Tibial artery (tissue), 4 donors: ENCODE data around the gene OR8D4.

Experiments used
- DNase-seq, 2 donors: peaks; one replicate each; pipeline ENCODE4 v3.0.0-alpha.2; 2019
- H3K27ac ChIP-seq, 2 donors: fragments of 200-600 bp; sonication (generic) in 1 of 2; 1 replicate in 1 of 2; 2 replicates in 1 of 2; pipeline ENCODE4 v1.5.1; 2018 to 2019; ENCODE audit warnings: mild to moderate bottlenecking in 1 of 2
- H3K27me3 ChIP-seq, 2 donors: fragments of 200-600 bp; sonication (generic) in 1 of 2; one replicate each; pipeline versions ENCODE4 v1.5.1 to v1.6.0; 2016 to 2019
- H3K36me3 ChIP-seq, 3 donors: fragments of 200-600 bp; sonication (generic) in 2 of 3; one replicate each; pipeline ENCODE4 v1.5.1; 2016 to 2019; ENCODE audit warnings: mild to moderate bottlenecking in 2 of 3
- H3K4me1 ChIP-seq, 4 donors: fragments of 200-600 bp; sonication (generic) in 2 of 4; 1 replicate in 3 of 4; 2 replicates in 1 of 4; pipeline ENCODE4 v1.5.1; 2016 to 2019
- H3K4me3 ChIP-seq, 2 donors: fragments of 200-600 bp; sonication (generic) in 1 of 2; 1 replicate in 1 of 2; 2 replicates in 1 of 2; pipeline ENCODE4 v1.5.1; 2018 to 2019; ENCODE audit warnings: mild to moderate bottlenecking in 2 of 2
- H3K9me3 ChIP-seq, 3 donors: fragments of 200-600 bp; sonication (generic) in 1 of 3; one replicate each; pipeline ENCODE4 v1.5.1; 2016 to 2019
- intact Hi-C: fragments of 100-400 bp; cut with DNase I; formaldehyde crosslinking; loops from one replicate; pipeline ENCODE4 v1.15.0; 2023; ENCODE audit warnings: low total_unique reads
- TF ChIP-seq, protein P1 (sequence below), 2 experiments: fragments of 200-600 bp in 1 of 2; fragments of 450-650 bp in 1 of 2; IDR thresholded peaks; one replicate each; pipeline ENCODE4 v1.5.1; 2017 to 2019; ENCODE audit warnings: antibody characterized with exemption in 2 of 2, mild to moderate bottlenecking in 1 of 2, moderate library complexity in 1 of 2

Gene OR8D4

DNA sequence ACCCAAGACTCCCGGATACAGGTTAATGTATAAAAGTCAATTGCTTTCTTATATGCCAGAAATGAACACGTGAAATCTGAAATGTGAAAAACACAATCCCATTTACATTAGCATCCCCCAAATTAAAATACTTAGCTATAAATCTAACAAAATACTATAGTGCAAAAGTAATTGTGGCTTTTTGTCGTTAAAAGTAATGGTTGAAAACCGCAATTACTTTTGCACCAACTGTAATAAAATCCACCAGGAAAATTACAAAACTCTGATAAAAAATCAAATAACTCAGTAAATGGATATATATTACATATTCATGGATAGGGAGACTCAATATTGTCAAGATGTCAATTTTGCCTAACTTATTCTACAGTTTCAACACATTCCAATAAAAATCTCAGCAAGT, 21.1 kb upstream of the OR8D4 start:
- H3K36me3 ChIP-seq = no peaks in the 10 kb centered on the region
- no peak for DNase-seq
- intact Hi-C loops = no loop called here
- no peaks in the 10 kb centered on the region for H3K27me3 ChIP-seq
- no peaks in the 10 kb centered on the region for H3K9me3 ChIP-seq
- H3K4me3 ChIP-seq = no peak overlapping the region
- H3K27ac ChIP-seq = no peak overlapping the region
- H3K4me1 ChIP-seq = no peaks in the 10 kb centered on the region
- TF ChIP-seq, protein P1, sequence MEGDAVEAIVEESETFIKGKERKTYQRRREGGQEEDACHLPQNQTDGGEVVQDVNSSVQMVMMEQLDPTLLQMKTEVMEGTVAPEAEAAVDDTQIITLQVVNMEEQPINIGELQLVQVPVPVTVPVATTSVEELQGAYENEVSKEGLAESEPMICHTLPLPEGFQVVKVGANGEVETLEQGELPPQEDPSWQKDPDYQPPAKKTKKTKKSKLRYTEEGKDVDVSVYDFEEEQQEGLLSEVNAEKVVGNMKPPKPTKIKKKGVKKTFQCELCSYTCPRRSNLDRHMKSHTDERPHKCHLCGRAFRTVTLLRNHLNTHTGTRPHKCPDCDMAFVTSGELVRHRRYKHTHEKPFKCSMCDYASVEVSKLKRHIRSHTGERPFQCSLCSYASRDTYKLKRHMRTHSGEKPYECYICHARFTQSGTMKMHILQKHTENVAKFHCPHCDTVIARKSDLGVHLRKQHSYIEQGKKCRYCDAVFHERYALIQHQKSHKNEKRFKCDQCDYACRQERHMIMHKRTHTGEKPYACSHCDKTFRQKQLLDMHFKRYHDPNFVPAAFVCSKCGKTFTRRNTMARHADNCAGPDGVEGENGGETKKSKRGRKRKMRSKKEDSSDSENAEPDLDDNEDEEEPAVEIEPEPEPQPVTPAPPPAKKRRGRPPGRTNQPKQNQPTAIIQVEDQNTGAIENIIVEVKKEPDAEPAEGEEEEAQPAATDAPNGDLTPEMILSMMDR (IDR thresholded peaks at IDR 0.05) = no peak

DNA sequence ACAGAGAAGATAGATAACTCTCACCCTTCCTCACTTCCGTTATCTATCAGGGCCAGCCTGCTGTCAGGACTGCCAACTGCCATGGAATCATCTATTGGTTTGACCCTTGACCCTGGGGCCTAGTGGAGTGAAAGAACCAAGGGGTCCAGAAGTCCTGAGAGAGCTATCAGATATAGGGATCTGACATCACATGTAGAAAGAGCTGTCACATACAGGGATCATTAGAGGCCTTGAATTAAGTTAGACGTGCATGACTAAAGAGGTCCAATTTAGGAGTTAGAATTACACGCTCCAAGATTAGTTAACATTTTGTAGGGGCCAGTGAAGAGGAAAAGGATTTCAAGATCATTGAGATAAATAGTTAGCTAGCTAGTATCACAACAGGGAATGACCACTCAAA, 16.4 kb upstream of the OR8D4 start, which contains the start of gene TMEM225:
Gene TMEM225 (minus strand): TSS at position 101 of the 400 bp plus-strand sequence. CDS start 245 bp downstream, outside the sequence.
- H3K9me3 ChIP-seq = no peaks in the 10 kb centered on the region
- TF ChIP-seq, protein P1 (IDR thresholded peaks at IDR 0.05) = no peak
- no peak within 1 kb of the TSS for H3K4me3 ChIP-seq
- intact Hi-C loops = no loop called here
- no peaks in the 10 kb centered on the region for H3K36me3 ChIP-seq
- DNase-seq = no peak
- H3K27ac ChIP-seq = no peak within 1 kb of the TSS
- no peaks in the 10 kb centered on the region for H3K4me1 ChIP-seq
- no peaks in the 10 kb centered on the region for H3K27me3 ChIP-seq

DNA sequence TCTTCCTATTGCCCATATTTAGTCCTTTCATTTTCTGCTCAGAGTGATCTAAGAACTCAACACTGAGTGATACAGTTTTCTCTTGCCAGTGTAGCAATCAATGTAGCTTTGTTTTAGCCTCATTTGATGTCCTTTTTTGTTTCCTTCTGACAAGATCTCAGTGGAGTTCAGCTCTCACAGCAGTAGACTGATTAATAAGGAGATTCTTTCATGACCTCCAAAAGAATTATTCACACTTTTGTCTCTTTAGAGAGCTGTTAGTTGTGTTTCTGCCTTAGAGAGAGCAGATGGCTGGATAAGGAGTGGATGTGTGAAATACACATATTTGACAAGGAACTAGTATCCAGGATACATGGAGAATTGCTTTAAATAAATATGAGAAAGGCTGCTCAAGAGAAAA, 9.9 kb upstream of the OR8D4 start:
- TF ChIP-seq, protein P1 (IDR thresholded peaks at IDR 0.05) = no peak
- no peaks in the 10 kb centered on the region for H3K27me3 ChIP-seq
- intact Hi-C loops = no loop called here
- DNase-seq = no peak
- no peaks in the 10 kb centered on the region for H3K36me3 ChIP-seq
- H3K4me1 ChIP-seq = no peaks in the 10 kb centered on the region
- no peak overlapping the region for H3K27ac ChIP-seq
- H3K4me3 ChIP-seq = no peak overlapping the region
- H3K9me3 ChIP-seq = no peaks in the 10 kb centered on the region

DNA sequence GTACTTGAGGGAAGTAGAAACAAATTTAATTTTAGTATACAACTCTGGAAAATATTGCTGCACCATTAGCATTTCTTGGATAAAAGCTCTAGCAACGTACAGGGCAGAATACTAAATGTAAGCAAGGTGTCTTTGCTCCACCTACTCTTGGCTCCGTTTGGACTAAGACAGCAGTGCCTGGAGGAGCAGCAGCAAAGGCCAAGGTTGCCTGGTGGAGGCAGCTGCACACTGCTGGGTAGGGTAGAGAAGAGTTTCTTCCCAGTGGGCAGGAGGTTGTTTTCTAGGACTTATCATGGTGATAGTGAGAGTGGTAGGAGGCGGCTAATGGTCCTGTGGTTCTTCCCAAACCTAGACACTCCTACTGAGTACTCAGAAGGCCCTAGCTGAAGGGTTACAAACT, 2.2 kb upstream of the OR8D4 start:
- intact Hi-C loops = no loop called here
- DNase-seq = no peak

DNA sequence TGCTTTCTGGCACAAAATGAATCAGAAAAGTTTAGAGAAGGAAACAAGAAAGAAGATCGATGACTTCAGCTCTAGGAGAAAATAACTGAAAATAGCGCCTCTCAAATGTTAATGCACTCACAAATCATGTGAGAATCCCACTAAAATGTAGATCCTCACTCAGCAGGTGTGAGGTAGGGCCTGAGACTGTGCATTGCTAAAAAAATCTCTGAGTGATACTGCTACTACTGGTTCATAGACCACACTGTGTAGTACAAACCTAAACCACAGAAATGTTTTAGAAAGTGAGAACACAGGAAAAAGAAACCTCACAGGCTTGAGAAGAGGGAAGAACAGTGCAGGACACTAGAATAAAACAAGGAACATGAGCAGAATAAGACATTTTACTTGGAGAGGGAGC, 2.0 kb downstream of the OR8D4 start:
- Histone ChIP-seq H3K4me3 (no peak overlapping the region), H3K27me3 (no peaks in the 10 kb centered on the region), H3K9me3 (no peaks in the 10 kb centered on the region), H3K4me1 (no peaks in the 10 kb centered on the region), H3K36me3 (no peaks in the 10 kb centered on the region), H3K27ac (no peak overlapping the region)
- TF ChIP-seq, protein P1 (IDR thresholded peaks at IDR 0.05) = no peak
- intact Hi-C loops = no loop called here
- no peak for DNase-seq

More for the DNA sequence above, 2.2 kb upstream of the OR8D4 start:
- TF ChIP-seq, protein P1 (IDR thresholded peaks at IDR 0.05) = no peak
- Histone ChIP-seq H3K4me1 (no peaks in the 10 kb centered on the region), H3K27ac (no peak overlapping the region), H3K27me3 (no peaks in the 10 kb centered on the region), H3K9me3 (no peaks in the 10 kb centered on the region), H3K4me3 (no peak overlapping the region), H3K36me3 (no peaks in the 10 kb centered on the region)

DNA sequence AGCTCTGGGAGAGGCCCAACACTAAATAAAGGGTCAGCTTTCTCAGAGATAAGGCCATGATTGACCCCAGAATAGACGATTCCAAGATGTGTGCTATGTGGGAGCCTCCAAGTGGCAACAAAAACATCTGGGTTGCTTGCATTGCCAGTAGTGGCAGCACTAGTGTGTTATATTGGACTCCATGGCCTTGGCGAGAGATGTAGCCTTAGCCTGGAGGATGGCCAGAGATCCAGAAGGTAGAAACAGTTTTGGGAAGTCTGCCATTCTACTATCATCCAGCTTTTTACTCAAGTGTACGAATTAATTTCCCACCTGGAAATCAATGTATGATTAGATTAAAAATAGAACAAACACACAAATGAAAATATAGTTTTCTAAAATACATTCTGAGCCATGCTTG, 3.0 kb downstream of the OR8D4 start:
- intact Hi-C loops = no loop called here
- Histone ChIP-seq H3K27ac (no peak overlapping the region), H3K4me1 (no peaks in the 10 kb centered on the region), H3K4me3 (no peak overlapping the region), H3K27me3 (no peaks in the 10 kb centered on the region), H3K36me3 (no peaks in the 10 kb centered on the region), H3K9me3 (no peaks in the 10 kb centered on the region)
- TF ChIP-seq, protein P1 (IDR thresholded peaks at IDR 0.05) = no peak
- DNase-seq = no peak
